ENCODE data around the gene HMCES. TPM values are rescaled to one million over a fixed set of nuclear protein-coding genes. Genes with fewer than 3 reads are reported as not detected.

HMCES gene
- total and polyA plus RNA-seq, 2 of the 13 experiments (the other 11 are each of a cell fraction or from before 2014, with no cell fraction given), result 16.1 to 37.5 TPM

GRCh38 chr3:129313665-129314385 lies 35.2 kb downstream of the HMCES start:
- POLR2A ChIA-PET, result interaction anchor here (1.2 to 2.1 kb wide), 5 partner anchors 10 to 130 kb away, joined by 3 to 7 read pairs (median 6); partner anchors contain the start of genes CNBP, HMCES, IFT122 and MBD4
- no peak overlapping the region for H2AFZ ChIP-seq (ENCODE audit: low read length)
- peaks cover 8% of the 10 kb centered on the region; the same call in 1 of the 2 replicates for H4K20me1 ChIP-seq (ENCODE audit: insufficient read depth, low read length)
- no peaks in the 10 kb centered on the region for H3K9me3 ChIP-seq (ENCODE audit: low read length)
- intact Hi-C loops (cut with micrococcal nuclease; ENCODE audit: unreplicated experiment), result no loop called here
- DNase-seq (ENCODE audit: low spot score) (peak; percentile 85), FAIRE-seq (peak; percentile 90), ATAC-seq (peak; percentile 44)
- in situ Hi-C loops (cut with HindIII; ENCODE audit: extremely low pct_ligation_motif_present, low pct_unique_long_range_greater_than_20kb), result no loop called here
- H3K27me3 ChIP-seq (ENCODE audit: control insufficient read depth in 1 of 2, insufficient read depth in 2 of 2, low read length in 2 of 2), result no peaks in the 10 kb centered on the region; a peak in 1 of 5 replicates
- peak overlapping the region; percentile 93 for H3K4me2 ChIP-seq (ENCODE audit: low read depth, low read length)
- H3K27ac ChIP-seq (ENCODE audit: extremely low read length, insufficient read depth, low read length), result peak overlapping the region; percentile 53
- no peaks in the 10 kb centered on the region for H3K36me3 ChIP-seq (replicated peaks in 1 of 2; ENCODE audit: control insufficient read depth in 1 of 2, insufficient read depth in 2 of 2, low read length in 2 of 2)
- H3K4me3 ChIP-seq (replicated peaks in 1 of 3; ENCODE audit: insufficient read depth in 1 of 3, low read depth in 2 of 3, low read length in 3 of 3), result peak overlapping the region; percentile 92 to 98 (median 95); a peak in 5 of 6 replicates
- CTCF ChIA-PET (ENCODE audit: low intra/inter-chr PET ratio, low total read pairs), result no interaction called here
- peak overlapping the region; percentile 88; the same call in 1 of the 2 replicates for H3K9ac ChIP-seq (ENCODE audit: insufficient read depth, low read depth, low read length)
- no TSS peak for BruUV-seq (replicated peaks)
- H3K79me2 ChIP-seq (ENCODE audit: insufficient read depth, low read length), result peaks cover 5% of the 10 kb centered on the region
- WGBS (ENCODE audit: low lambda C conversion rate), result 1% methylated on average over 6 of the region's 7 CpGs
- H3K4me1 ChIP-seq (ENCODE audit: insufficient read depth, low read length), result peaks cover 40% of the 10 kb centered on the region
- TF ChIP-seq THAP9 (CRISPR knock-in tag; IDR thresholded peaks at IDR 0.05; ENCODE audit: borderline replicate concordance), result peak; percentile 64; the same call in 1 of the 2 replicates
- TF ChIP-seq ZNF329 (CRISPR knock-in tag; IDR thresholded peaks at IDR 0.05; ENCODE audit: low read depth), result no peak; the same call in 1 of the 2 replicates
- TF ChIP-seq TGIF2 (CRISPR knock-in tag; IDR thresholded peaks at IDR 0.05), result peak; percentile 47; the same call in 1 of the 2 replicates
- peak; percentile 23; the same call in 1 of the 2 replicates for TF ChIP-seq NR2C2 (CRISPR knock-in tag; IDR thresholded peaks at IDR 0.05; ENCODE audit: borderline replicate concordance)
- no peak for TF ChIP-seq ZNF430 (CRISPR knock-in tag; IDR thresholded peaks at IDR 0.05)
- TF ChIP-seq SKIL (CRISPR knock-in tag; IDR thresholded peaks at IDR 0.05; ENCODE audit: borderline replicate concordance), result no peak; the same call in 1 of the 2 replicates
- TF ChIP-seq MYNN (CRISPR knock-in tag; IDR thresholded peaks at IDR 0.05; ENCODE audit: low read depth), result no peak
- no peak for TF ChIP-seq NAIF1 (CRISPR knock-in tag; IDR thresholded peaks at IDR 0.05; ENCODE audit: borderline replicate concordance)
- TF ChIP-seq TARDBP (CRISPR knock-in tag; IDR thresholded peaks at IDR 0.05), result peak; percentile 46; the same call in 1 of the 2 replicates
- no peak for TF ChIP-seq IKZF4 (CRISPR knock-in tag; IDR thresholded peaks at IDR 0.05; ENCODE audit: borderline replicate concordance, low read depth, not compliant biosample characterization)
- no peak for TF ChIP-seq DPF2 (CRISPR knock-in tag; IDR thresholded peaks at IDR 0.05; ENCODE audit: borderline replicate concordance, low read depth)
- TF ChIP-seq ZNF224 (CRISPR knock-in tag; IDR thresholded peaks at IDR 0.05), result peak; percentile 22; the same call in 1 of the 2 replicates
- TF ChIP-seq ZBED4 (CRISPR knock-in tag; IDR thresholded peaks at IDR 0.05; ENCODE audit: borderline replicate concordance), result no peak
